ENCODE data around the gene CDR2.

The CDR2 gene

DNA sequence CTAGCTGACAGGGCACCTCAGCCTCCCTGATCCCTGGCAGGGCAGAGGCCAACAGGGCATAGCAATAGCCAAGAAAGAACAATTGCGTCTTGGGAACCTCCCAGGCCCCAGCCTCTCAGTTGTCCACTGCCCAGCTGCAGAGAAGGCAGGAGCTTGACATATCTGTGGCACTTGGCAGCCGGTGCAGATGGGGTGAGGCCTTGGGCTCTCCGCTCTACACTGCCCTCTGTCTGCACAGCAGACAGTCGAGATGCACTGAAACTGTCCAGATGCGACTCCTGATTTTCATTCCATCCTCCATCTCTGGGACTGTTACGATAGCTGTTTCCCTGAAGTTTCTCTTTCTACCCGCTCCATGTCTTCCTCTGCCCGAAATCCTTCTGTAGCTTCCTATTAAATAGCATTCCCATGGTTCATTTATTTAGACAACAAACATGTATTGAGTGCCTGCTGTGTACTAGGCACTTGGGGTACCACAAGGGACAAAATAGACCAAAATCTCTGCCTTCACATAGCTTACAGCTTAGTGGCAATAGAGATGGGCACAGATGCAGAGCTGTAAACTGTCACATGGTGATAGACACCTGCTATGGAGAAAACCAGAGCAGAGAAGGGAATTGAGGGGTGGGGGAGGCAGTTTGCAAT lies 73.9 kb downstream of the CDR2 start:
- peak; percentile 60 for DNase-seq

DNA sequence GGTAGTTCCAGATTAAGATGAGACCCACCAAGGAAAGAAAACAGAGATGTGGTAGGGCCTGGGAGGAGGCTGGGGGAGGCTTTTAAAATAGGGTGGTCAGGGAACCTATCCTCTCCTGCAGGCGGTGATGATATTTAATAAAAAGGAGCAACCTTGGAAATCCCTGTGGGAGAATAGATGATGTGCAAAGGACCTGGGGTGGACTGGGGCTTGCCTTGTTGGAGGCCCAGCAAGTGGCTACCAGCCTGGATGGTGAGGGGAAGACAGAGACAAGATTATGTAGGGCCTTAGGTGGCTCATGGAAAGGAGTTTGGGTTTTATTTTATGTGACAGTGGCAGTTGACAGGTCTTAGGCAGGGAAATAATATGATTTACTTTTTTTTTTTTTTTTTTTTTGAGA lies 75.4 kb downstream of the CDR2 start:
- DNase-seq, result peak; percentile 34

DNA sequence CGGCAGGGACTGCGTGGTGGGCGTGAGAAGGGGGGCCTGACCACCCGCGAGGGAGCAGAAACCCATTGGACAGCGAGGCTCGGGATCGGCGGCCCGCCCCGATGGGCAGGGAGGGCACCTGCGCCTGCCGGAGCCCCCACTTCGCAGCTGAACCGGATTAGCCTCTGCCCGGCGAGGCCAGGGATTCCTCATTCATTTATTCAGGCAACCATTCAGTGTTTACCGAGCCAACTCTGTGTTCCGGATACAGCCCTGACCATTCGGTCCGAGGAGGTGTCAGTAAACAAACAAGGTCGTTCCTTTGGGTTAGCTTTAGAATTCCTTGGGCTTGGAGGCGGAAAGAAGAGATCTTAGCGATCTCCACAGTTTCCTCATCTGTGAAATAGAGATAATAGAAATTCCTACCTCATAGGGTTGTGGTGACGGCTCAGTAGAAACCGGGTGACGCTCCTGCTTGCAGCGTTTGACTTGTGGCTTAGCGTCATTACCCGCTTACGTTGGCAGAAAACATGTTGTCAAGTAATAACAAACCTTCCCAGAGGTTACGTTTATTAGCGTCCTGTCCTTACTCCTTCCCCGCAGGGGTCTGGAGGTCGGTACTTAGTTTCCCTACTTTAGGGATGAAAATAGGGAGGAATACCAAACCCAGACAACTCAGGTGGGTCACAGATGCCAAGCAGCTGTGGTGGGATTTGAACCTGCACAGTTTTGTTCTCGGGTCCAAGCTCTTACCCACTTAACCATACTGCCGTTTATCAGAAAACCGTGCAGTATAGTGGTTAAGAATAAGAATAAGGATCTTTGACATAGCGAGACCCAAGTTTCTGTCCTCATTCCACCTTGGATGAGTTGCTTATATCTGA lies 76.3 kb downstream of the CDR2 start:
- DNase-seq, result peak; percentile 98

DNA sequence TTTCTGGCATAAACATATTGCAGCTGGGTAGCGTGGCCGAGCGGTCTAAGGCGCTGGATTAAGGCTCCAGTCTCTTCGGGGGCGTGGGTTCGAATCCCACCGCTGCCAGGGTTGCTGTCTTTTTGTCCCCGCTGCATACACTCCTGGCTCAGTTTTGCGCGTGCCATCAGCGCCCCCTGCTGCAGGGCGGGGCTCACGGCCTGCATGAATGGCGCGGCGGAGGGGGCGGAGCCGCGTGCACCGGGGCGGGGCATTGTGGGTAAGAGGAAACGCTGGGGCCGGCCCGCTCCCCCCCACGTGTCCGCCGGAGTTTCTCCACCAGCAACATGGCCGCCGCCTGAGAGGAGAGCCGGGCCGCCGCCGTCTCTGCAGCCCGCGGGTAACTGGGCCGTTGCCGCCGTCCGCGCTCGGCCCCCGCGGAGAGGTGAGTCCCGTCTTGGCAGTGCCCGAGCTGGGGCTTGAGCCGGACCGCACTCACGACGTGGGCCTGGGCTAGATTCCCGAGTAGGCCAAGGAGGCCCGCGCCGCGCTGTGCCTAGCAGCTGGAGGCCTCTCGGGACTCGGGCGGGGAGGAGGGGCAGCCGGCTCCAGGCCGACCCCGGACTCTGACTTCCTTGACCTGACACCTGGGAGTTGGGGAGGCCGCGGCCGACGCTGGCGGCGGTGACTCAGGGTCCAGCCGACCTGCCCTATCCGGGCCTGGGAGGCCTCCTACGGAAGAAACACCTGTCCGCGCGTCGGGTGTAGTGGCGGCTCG lies 77.1 kb downstream of the CDR2 start, which contains the start of gene POLR3E:
TSS of gene POLR3E (plus strand) at position 296 of the 757 bp plus-strand sequence. CDS start 5,560 bp downstream, outside the sequence.
- DNase-seq, result peak; percentile 98

DNA sequence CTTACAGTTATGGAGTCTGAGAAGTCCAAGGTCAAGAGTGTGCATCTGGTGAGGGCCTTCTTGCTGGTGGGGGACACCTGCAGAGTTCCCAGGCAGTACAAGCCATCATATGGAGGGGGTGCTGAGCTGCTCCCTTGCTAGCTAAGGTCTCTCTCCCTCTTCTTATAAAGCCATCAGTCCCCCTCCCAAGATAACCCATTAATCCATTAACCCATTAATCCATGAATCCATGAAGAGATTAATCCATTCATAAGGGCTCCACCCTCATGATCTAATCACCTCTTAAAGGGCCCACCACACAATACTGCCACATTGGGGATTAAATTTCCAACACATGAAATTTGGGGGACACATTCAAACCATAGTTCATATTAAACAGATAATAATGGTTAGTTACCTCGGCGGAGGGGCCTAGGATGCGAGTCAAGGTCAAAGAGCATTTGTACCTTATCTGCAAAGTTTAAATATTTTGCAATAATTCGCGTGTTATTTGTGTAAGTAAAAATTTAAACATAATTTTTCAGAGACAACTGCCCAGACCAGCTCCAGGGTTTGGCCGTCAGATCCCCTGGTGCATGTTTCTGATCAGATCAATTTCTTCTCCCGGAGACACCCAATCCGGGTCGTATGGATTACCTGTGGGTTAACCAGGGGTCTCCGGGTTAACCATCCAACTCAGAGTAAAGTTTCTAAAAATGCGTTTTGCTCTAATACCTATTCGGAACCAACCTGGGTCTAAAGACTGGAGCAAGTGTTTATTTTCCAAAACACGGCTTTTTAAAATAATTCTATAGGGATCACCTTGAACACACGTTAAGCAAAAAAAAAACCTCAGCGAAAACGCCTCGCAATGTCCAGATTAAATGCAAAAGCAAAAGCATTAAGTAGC lies 78.0 kb downstream of the CDR2 start:
- peak; percentile 62 for DNase-seq

Data from NCI-H69 (cell line).